GM12874 (cell line): ENCODE results near the gene HAP1.

Experiments
- CTCF ChIP-seq: IDR thresholded peaks from 2 replicates; pipeline ENCODE4 v1.5.1; 2011; ENCODE audit warnings: low read depth, mild to moderate bottlenecking, control low read depth, low read length, moderate library complexity; ENCODE audit not compliant: insufficient read depth

Gene HAP1

GRCh38 chr17:41722231-41722630 lies 12.2 kb downstream of the HAP1 start:
- no peak for TF ChIP-seq CTCF

GRCh38 chr17:41718287-41718645 lies 16.2 kb downstream of the HAP1 start:
- TF ChIP-seq CTCF, result no peak

- TF ChIP-seq CTCF, result no peak
Measured at GRCh38 chr17:41717408-41718286, 16.8 kb downstream of the HAP1 start.

GRCh38 chr17:41711669-41712400 lies 22.6 kb downstream of the HAP1 start, which contains the start of gene GAST:
Gene GAST (plus strand): TSS chr17:41712331. CDS start chr17:41715437, 3,106 bp downstream.
- TF ChIP-seq CTCF, result no peak

GRCh38 chr17:41710472-41711090 lies 23.9 kb downstream of the HAP1 start:
- TF ChIP-seq CTCF, result no peak

GRCh38 chr17:41707803-41708669 lies 26.4 kb downstream of the HAP1 start:
- no peak for TF ChIP-seq CTCF
